Progenitor cell of endocrine pancreas (in vitro differentiated cells): ENCODE data around the gene PCDHGA11. TPM values are rescaled to one million over a fixed set of nuclear protein-coding genes. Genes with fewer than 3 reads are reported as not detected.
"Not testable (repeated sequence)": the region's sequence is repeated elsewhere in the genome, so short reads cannot be mapped to it uniquely, and the experiment has no call there.

Source experiments
- DNase-seq: peaks from one replicate; pipeline ENCODE4 v3.0.0; 2021; ENCODE audit warnings: low spot score; ENCODE audit not compliant: unreplicated experiment
- H3K27ac Mint-ChIP-seq: 2 replicates; pipeline ENCODE4 v1.8.0; 2021; ENCODE audit warnings: mild to moderate bottlenecking, moderate library complexity, mixed read lengths
- H3K27me3 Mint-ChIP-seq: 2 replicates; pipeline ENCODE4 v1.8.0; 2021; ENCODE audit warnings: mixed read lengths
- H3K36me3 Mint-ChIP-seq: 2 replicates; pipeline ENCODE4 v1.8.0; 2022; ENCODE audit warnings: mixed read lengths; ENCODE audit not compliant: insufficient read depth
- H3K4me1 Mint-ChIP-seq: 2 replicates; pipeline ENCODE4 v1.8.0; 2021; ENCODE audit warnings: low read depth, mixed read lengths
- H3K4me3 Mint-ChIP-seq: 2 replicates; pipeline ENCODE4 v1.8.0; 2021; ENCODE audit warnings: low read depth, mild to moderate bottlenecking, moderate library complexity, mixed read lengths
- H3K9me3 Mint-ChIP-seq: 2 replicates; pipeline ENCODE4 v1.8.0; 2021; ENCODE audit warnings: low read depth, mixed read lengths
- CTCF ChIP-seq: fragments of 200-600 bp; sonication (generic); IDR thresholded peaks from one replicate; pipeline ENCODE4 v1.5.0; 2021; ENCODE audit warnings: antibody characterized with exemption, mild to moderate bottlenecking; ENCODE audit not compliant: unreplicated experiment
- total RNA-seq: library from RNA; stranded (reverse); gene quantifications from 2 replicates; pipeline ENCODE4 v1.2.1, GENCODE V29; 2021

PCDHGA11 gene
- total RNA-seq, 1 donor from 2014 or later: 3.1 TPM

GRCh38 chr5:141417494-141418172 lies 3.2 kb upstream of the PCDHGA11 start, which contains the start of gene PCDHGB7:
TSS of gene PCDHGB7 (plus strand) at chr5:141417677. CDS start at chr5:141417860, 183 bp downstream.
- Mint-ChIP-seq H3K4me3 (peak within 1 kb of the TSS; percentile 62), H3K9me3 (peaks cover 51% of the 10 kb centered on the region), H3K36me3 (peaks cover 72% of the 10 kb centered on the region), H3K27ac (peak within 1 kb of the TSS; percentile 91)
- H3K4me1 Mint-ChIP-seq, DNase-seq, H3K27me3 Mint-ChIP-seq: not testable (repeated sequence)
- peak; percentile 25 for TF ChIP-seq CTCF

GRCh38 chr5:141419074-141419880 lies 1.6 kb upstream of the PCDHGA11 start:
- DNase-seq: no peak
- Mint-ChIP-seq H3K9me3 (peaks cover 52% of the 10 kb centered on the region), H3K4me3 (no peak overlapping the region), H3K27ac (peak overlapping the region; percentile 91), H3K4me1 (no peaks in the 10 kb centered on the region), H3K36me3 (peaks cover 67% of the 10 kb centered on the region), H3K27me3 (no peaks in the 10 kb centered on the region)
- no peak for TF ChIP-seq CTCF

GRCh38 chr5:141421489-141421855 lies 621 bp downstream of the PCDHGA11 start:
- TF ChIP-seq CTCF: no peak
- H3K9me3 Mint-ChIP-seq: peaks cover 53% of the 10 kb centered on the region
- no peak for DNase-seq
- H3K4me3 Mint-ChIP-seq: no peak overlapping the region
- H3K36me3 Mint-ChIP-seq: peaks cover 68% of the 10 kb centered on the region
- H3K27ac Mint-ChIP-seq: peak overlapping the region; percentile 52
- no peaks in the 10 kb centered on the region for H3K27me3 Mint-ChIP-seq
- no peaks in the 10 kb centered on the region for H3K4me1 Mint-ChIP-seq

GRCh38 chr5:141422742-141423291 lies 2.0 kb downstream of the PCDHGA11 start:
- H3K4me3 Mint-ChIP-seq: no peak overlapping the region
- H3K9me3 Mint-ChIP-seq: peaks cover 59% of the 10 kb centered on the region

More at GRCh38 chr5:141422742-141423291, 2.0 kb downstream of the PCDHGA11 start:
- DNase-seq: no peak
- no peak for TF ChIP-seq CTCF
- no peak overlapping the region for H3K27ac Mint-ChIP-seq
- no peaks in the 10 kb centered on the region for H3K4me1 Mint-ChIP-seq
- H3K36me3 Mint-ChIP-seq: peaks cover 71% of the 10 kb centered on the region
- H3K27me3 Mint-ChIP-seq: no peaks in the 10 kb centered on the region
